IMR-90 (cell line): ENCODE measurements around the gene SYNE2. TPM values are rescaled to one million over a fixed set of nuclear protein-coding genes. Genes with fewer than 3 reads are reported as not detected.

Experiments used
- ATAC-seq: fragments of 200-7000 bp; cut with Tn5 transposase; 2 replicates; pipeline ENCODE4 v1.9.1; 2020; ENCODE audit warnings: low read depth, mild to moderate bottlenecking, moderate library complexity
- BruUV-seq: library from RNA; stranded (reverse); fragments of 400-500 nt; replicated peaks from 2 replicates; lab custom pipeline; 2021; lab: Mats Ljungman, UMichigan
- CTCF ChIA-PET: fragments of 300-600 bp; formaldehyde crosslinking; extraction: SDS; loops from one replicate; lab custom pipeline; 2021; ENCODE audit warnings: antibody characterized with exemption; lab: Yijun Ruan, JAX
- POLR2A ChIA-PET: fragments of 300-600 bp; sonication (Branson Sonifier 250); formaldehyde crosslinking; loops from one replicate; lab custom pipeline; 2022; ENCODE audit warnings: antibody characterized with exemption; ENCODE audit not compliant: unreplicated experiment; lab: Charles Lee
- DNase-seq: peaks from one replicate; pipeline ENCODE4 v3.0.0; 2013
- H2AFZ ChIP-seq: replicated peaks from 2 replicates; pipeline ENCODE3; 2013; ENCODE audit warnings: low read length, mild to moderate bottlenecking; ENCODE audit not compliant: poor library complexity
- H2AK5ac ChIP-seq: 2 replicates; pipeline ENCODE4 v1.6.1; 2013; ENCODE audit warnings: low read depth, low read length, inconsistent platforms
- H2AK9ac ChIP-seq: replicated peaks from 2 replicates; pipeline ENCODE3; 2013; ENCODE audit warnings: mild to moderate bottlenecking, low read depth, low read length, moderate library complexity; ENCODE audit not compliant: poor library complexity
- H2BK120ac ChIP-seq: 2 replicates; pipeline ENCODE4 v1.6.1; 2013; ENCODE audit warnings: low read depth, low read length, inconsistent platforms
- H2BK15ac ChIP-seq: 3 replicates; pipeline ENCODE4 v1.6.1; 2013; ENCODE audit warnings: low read depth, low read length, inconsistent platforms
- H2BK20ac ChIP-seq: 2 replicates; pipeline ENCODE4 v1.6.1; 2013; ENCODE audit warnings: low read depth, mild to moderate bottlenecking, inconsistent platforms, low read length, moderate library complexity
- H2BK5ac ChIP-seq: 2 replicates; pipeline ENCODE4 v1.6.1; 2013; ENCODE audit warnings: mild to moderate bottlenecking, low read depth, low read length, inconsistent platforms; ENCODE audit not compliant: poor library complexity, severe bottlenecking
- H3K14ac ChIP-seq: replicated peaks from 2 replicates; pipeline ENCODE4 v1.6.1; 2013; ENCODE audit warnings: low read depth, low read length, inconsistent platforms
- H3K18ac ChIP-seq: 2 replicates; pipeline ENCODE4 v1.6.1; 2013; ENCODE audit warnings: low read depth, low read length, control low read depth
- H3K23ac ChIP-seq: 2 replicates; pipeline ENCODE4 v1.6.1; 2013; ENCODE audit warnings: low read depth, low read length, inconsistent platforms
- H3K27ac ChIP-seq: 2 replicates; pipeline ENCODE4 v1.5.1; 2013; ENCODE audit warnings: mild to moderate bottlenecking, control low read depth, low read length; ENCODE audit not compliant: insufficient read depth
- H3K27me3 ChIP-seq: 2 replicates; pipeline ENCODE4 v1.6.1; 2013; ENCODE audit warnings: low read length; ENCODE audit not compliant: control insufficient read depth, insufficient read depth
- H3K36me3 ChIP-seq: 2 replicates; pipeline ENCODE4 v1.6.1; 2013; ENCODE audit warnings: low read length, mixed read lengths; ENCODE audit not compliant: control insufficient read depth, insufficient read depth
- H3K4ac ChIP-seq: 2 replicates; pipeline ENCODE4 v1.6.1; 2013; ENCODE audit warnings: low read depth, low read length, inconsistent platforms
- H3K4me1 ChIP-seq: 2 replicates; pipeline ENCODE4 v1.6.1; 2013; ENCODE audit warnings: low read length, mixed read lengths; ENCODE audit not compliant: control insufficient read depth, insufficient read depth
- H3K4me2 ChIP-seq: 2 replicates; pipeline ENCODE4 v1.6.1; 2013; ENCODE audit warnings: low read depth, mild to moderate bottlenecking, control low read depth, low read length, moderate library complexity
- H3K4me3 ChIP-seq: 2 replicates; pipeline ENCODE4 v1.5.1; 2013; ENCODE audit warnings: low read depth, mild to moderate bottlenecking, control low read depth, low read length, moderate library complexity; ENCODE audit not compliant: insufficient read depth
- H3K56ac ChIP-seq: 2 replicates; pipeline ENCODE4 v1.6.1; 2013; ENCODE audit warnings: low read length, inconsistent platforms; ENCODE audit not compliant: insufficient read depth; ENCODE audit errors: extremely low read depth
- H3K79me1 ChIP-seq, 2 experiments: 2 replicates each; pipeline ENCODE4 v1.6.1; 2013; ENCODE audit warnings: low read length in 2 of 2, inconsistent platforms in 1 of 2, low read depth in 1 of 2
- H3K9ac ChIP-seq: 2 replicates; pipeline ENCODE4 v1.6.1; 2013; ENCODE audit warnings: low read depth, low read length, control low read depth
- H3K9me1 ChIP-seq: 2 replicates; pipeline ENCODE4 v1.6.1; 2013; ENCODE audit warnings: low read length, inconsistent platforms; ENCODE audit not compliant: insufficient read depth
- H3K9me3 ChIP-seq: 2 replicates; pipeline ENCODE4 v1.6.1; 2013; ENCODE audit warnings: low read length; ENCODE audit not compliant: control insufficient read depth, insufficient read depth
- H4K20me1 ChIP-seq: 2 replicates; pipeline ENCODE4 v1.6.1; 2013; ENCODE audit warnings: low read length, inconsistent platforms; ENCODE audit not compliant: insufficient read depth
- H4K5ac ChIP-seq: 2 replicates; pipeline ENCODE4 v1.6.1; 2013; ENCODE audit warnings: mild to moderate bottlenecking, low read depth, low read length, control low read depth
- H4K8ac ChIP-seq, 2 experiments: 2 replicates each; pipeline ENCODE4 v1.6.1; 2013; ENCODE audit warnings: low read depth in 2 of 2, low read length in 2 of 2, control low read depth in 1 of 2, inconsistent platforms in 1 of 2
- H4K91ac ChIP-seq: 2 replicates; pipeline ENCODE4 v1.6.1; 2013; ENCODE audit warnings: low read depth, low read length, inconsistent platforms; ENCODE audit not compliant: insufficient read depth
- BHLHE40 ChIP-seq: fragments of 150-350 bp; IDR thresholded peaks from 2 replicates; pipeline ENCODE4 v1.6.1; 2016; ENCODE audit warnings: mild to moderate bottlenecking, low read depth, low read length
- CEBPB ChIP-seq: IDR thresholded peaks from 2 replicates; pipeline ENCODE4 v1.6.1; 2012; ENCODE audit warnings: low read depth, low read length, improper control_type of control experiment
- CHD1 ChIP-seq: IDR thresholded peaks from 2 replicates; pipeline ENCODE4 v1.6.1; 2012; ENCODE audit warnings: low read depth, low read length, improper control_type of control experiment
- FOS ChIP-seq: fragments of 150-350 bp; IDR thresholded peaks from 2 replicates; pipeline ENCODE4 v1.6.1; 2016; ENCODE audit warnings: low read depth, low read length
- MAFK ChIP-seq: IDR thresholded peaks from 2 replicates; pipeline ENCODE4 v1.6.1; 2012; ENCODE audit warnings: low read depth, low read length, improper control_type of control experiment
- MAZ ChIP-seq: IDR thresholded peaks from 2 replicates; pipeline ENCODE4 v1.6.1; 2012; ENCODE audit warnings: low read depth, mild to moderate bottlenecking, low read length, improper control_type of control experiment, moderate library complexity, borderline replicate concordance
- MXI1 ChIP-seq: IDR thresholded peaks from 2 replicates; pipeline ENCODE4 v1.6.1; 2012; ENCODE audit warnings: low read depth, mild to moderate bottlenecking, low read length, moderate library complexity, borderline replicate concordance
- NFE2L2 ChIP-seq: fragments of 150-350 bp; IDR thresholded peaks from 2 replicates; pipeline ENCODE4 v1.6.1; 2016; ENCODE audit warnings: low read depth, mild to moderate bottlenecking, low read length
- POLR2A ChIP-seq: IDR thresholded peaks from 2 replicates; pipeline ENCODE4 v1.6.1; 2012; ENCODE audit warnings: mild to moderate bottlenecking, low read depth, low read length
- RAD21 ChIP-seq: IDR thresholded peaks from 2 replicates; pipeline ENCODE4 v1.6.1; 2012; ENCODE audit warnings: low read length, improper control_type of control experiment
- RCOR1 ChIP-seq: IDR thresholded peaks from 2 replicates; pipeline ENCODE4 v1.6.1; 2012; ENCODE audit warnings: mild to moderate bottlenecking, low read length, improper control_type of control experiment; ENCODE audit not compliant: insufficient replicate concordance
- RFX5 ChIP-seq: IDR thresholded peaks from 2 replicates; pipeline ENCODE4 v1.8.0; 2012; ENCODE audit warnings: low read depth, mild to moderate bottlenecking, low read length, moderate library complexity
- SMC3 ChIP-seq: fragments of 150-350 bp; IDR thresholded peaks from 2 replicates; pipeline ENCODE4 v1.6.1; 2016; ENCODE audit warnings: low read depth, mild to moderate bottlenecking, antibody characterized with exemption, low read length, moderate library complexity
- WGBS, 2 experiments: methylation state at CpG; one replicate each; pipeline versions ENCODE4 v1.1.5 to v1.1.7; 2013; ENCODE audit warnings: missing lambda C conversion rate in 2 of 2; ENCODE audit not compliant: insufficient read length in 1 of 2; ENCODE audit errors: extremely low coverage in 2 of 2; 5-methylcytosine and 5-hydroxymethylcytosine counted together
- dilution Hi-C: fragments of 300-500 bp; cut with HindIII; formaldehyde crosslinking; loops from one replicate; pipeline ENCODE4 v1.14.3; 2018; ENCODE audit warnings: low sequenced_read_pairs; ENCODE audit not compliant: unreplicated experiment
- in situ Hi-C: fragments of 300-500 bp; cut with MboI; formaldehyde crosslinking; loops from 3 replicates; pipeline ENCODE4 v1.14.3; 2019; ENCODE audit warnings: low sequenced_read_pairs, inconsistent platforms, mixed read lengths
- intact Hi-C: fragments of 100-400 bp; cut with micrococcal nuclease; formaldehyde crosslinking; loops from 2 replicates; pipeline ENCODE4 v1.10.0; 2022
- polyA plus RNA-seq, 3 experiments: library from polyadenylated mRNA; depleted of rRNA; stranded (reverse); fragments of >200 nt; gene quantifications; 2 replicates each; pipeline ENCODE4 v1.2.3, GENCODE V29; 2012; ENCODE audit warnings: low replicate concordance in 1 of 3
- total RNA-seq: library from RNA; depleted of rRNA; stranded (reverse); fragments of >200 nt; gene quantifications from 2 replicates; pipeline ENCODE4 v1.2.3, GENCODE V29; 2012
- TF ChIP-seq, protein P1 (sequence below): conservative IDR thresholded peaks from 2 replicates; pipeline ENCODE4 v1.5.1; 2012; ENCODE audit warnings: mild to moderate bottlenecking, low read depth, low read length, improper control_type of control experiment
- TF ChIP-seq, protein P2 (sequence below): fragments of 150-350 bp; IDR thresholded peaks from 2 replicates; pipeline ENCODE4 v1.6.1; 2017; ENCODE audit warnings: mild to moderate bottlenecking, antibody characterized with exemption, low read length, low read depth
- TF ChIP-seq, protein P3 (sequence below): fragments of 150-350 bp; IDR thresholded peaks from 2 replicates; pipeline ENCODE4 v1.6.1; 2016; ENCODE audit warnings: low read depth, mild to moderate bottlenecking, low read length, moderate library complexity, borderline replicate concordance

The SYNE2 gene
- total and polyA plus RNA-seq, 2 of the 4 experiments (the other 2 are of a cell fraction) = 5.2 to 28.9 TPM

DNA sequence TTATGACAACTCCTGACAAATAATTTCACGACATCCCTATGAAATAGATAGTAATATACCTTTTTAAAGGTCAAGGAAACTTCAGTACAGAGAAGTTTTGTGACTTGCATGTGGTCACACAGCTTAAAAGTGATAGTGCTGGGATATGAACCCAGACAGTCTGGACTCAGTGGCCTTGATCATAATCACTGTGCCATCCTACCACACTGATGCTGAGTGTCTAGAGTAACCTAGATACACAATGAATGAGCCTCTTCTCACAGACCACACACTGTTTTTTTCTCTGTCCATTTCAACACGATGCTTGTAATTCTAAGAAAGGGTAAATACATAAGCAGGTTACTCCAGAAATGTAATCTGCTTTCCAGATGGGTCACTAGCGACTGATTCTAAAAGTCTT is 88.2 kb downstream of the SYNE2 start:
- no peak overlapping the region for H4K5ac ChIP-seq
- in situ Hi-C loops = no loop called here
- H2BK20ac ChIP-seq = no peak overlapping the region
- no peak overlapping the region for H3K27ac ChIP-seq
- no peaks in the 10 kb centered on the region for H3K27me3 ChIP-seq
- H3K4ac ChIP-seq = no peak overlapping the region
- no peak overlapping the region for H2BK120ac ChIP-seq
- H2AK9ac ChIP-seq = no peak overlapping the region
- no peak overlapping the region for H2BK5ac ChIP-seq
- intact Hi-C loops = no loop called here
- H3K4me2 ChIP-seq = no peak overlapping the region
- no peak for ATAC-seq
- CTCF ChIA-PET = interaction anchor here (1.0 kb wide), 1 partner anchor 8 kb away, joined by 3 read pairs; no protein-coding TSS in a partner anchor
- peaks cover 4% of the 10 kb centered on the region for H3K9me1 ChIP-seq
- H4K91ac ChIP-seq = no peak overlapping the region
- H3K18ac ChIP-seq = no peak overlapping the region
- no peak overlapping the region for H3K56ac ChIP-seq
- no peaks in the 10 kb centered on the region for H4K20me1 ChIP-seq
- dilution Hi-C loops = no loop called here
- no peak overlapping the region for H3K23ac ChIP-seq
- DNase-seq = no peak
- H3K14ac ChIP-seq = no peak overlapping the region
- no peak overlapping the region for H4K8ac ChIP-seq
- H3K9me3 ChIP-seq = no peaks in the 10 kb centered on the region
- H3K79me1 ChIP-seq = no peaks in the 10 kb centered on the region; a peak in 1 of 4 replicates
- TF ChIP-seq POLR2A = no peak
- TF ChIP-seq, protein P1, sequence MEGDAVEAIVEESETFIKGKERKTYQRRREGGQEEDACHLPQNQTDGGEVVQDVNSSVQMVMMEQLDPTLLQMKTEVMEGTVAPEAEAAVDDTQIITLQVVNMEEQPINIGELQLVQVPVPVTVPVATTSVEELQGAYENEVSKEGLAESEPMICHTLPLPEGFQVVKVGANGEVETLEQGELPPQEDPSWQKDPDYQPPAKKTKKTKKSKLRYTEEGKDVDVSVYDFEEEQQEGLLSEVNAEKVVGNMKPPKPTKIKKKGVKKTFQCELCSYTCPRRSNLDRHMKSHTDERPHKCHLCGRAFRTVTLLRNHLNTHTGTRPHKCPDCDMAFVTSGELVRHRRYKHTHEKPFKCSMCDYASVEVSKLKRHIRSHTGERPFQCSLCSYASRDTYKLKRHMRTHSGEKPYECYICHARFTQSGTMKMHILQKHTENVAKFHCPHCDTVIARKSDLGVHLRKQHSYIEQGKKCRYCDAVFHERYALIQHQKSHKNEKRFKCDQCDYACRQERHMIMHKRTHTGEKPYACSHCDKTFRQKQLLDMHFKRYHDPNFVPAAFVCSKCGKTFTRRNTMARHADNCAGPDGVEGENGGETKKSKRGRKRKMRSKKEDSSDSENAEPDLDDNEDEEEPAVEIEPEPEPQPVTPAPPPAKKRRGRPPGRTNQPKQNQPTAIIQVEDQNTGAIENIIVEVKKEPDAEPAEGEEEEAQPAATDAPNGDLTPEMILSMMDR = no peak
- TF ChIP-seq FOS = no peak
- no peak for TF ChIP-seq MAZ
- TF ChIP-seq SMC3 = no peak
- TF ChIP-seq CHD1 = no peak
- TF ChIP-seq NFE2L2 = no peak
- no peak for TF ChIP-seq BHLHE40
- TF ChIP-seq RFX5 = no peak
- TF ChIP-seq, protein P2, sequence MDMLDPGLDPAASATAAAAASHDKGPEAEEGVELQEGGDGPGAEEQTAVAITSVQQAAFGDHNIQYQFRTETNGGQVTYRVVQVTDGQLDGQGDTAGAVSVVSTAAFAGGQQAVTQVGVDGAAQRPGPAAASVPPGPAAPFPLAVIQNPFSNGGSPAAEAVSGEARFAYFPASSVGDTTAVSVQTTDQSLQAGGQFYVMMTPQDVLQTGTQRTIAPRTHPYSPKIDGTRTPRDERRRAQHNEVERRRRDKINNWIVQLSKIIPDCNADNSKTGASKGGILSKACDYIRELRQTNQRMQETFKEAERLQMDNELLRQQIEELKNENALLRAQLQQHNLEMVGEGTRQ = no peak
- no peak for TF ChIP-seq RAD21
- no peak for TF ChIP-seq MAFK
- TF ChIP-seq MXI1 = no peak
- TF ChIP-seq CEBPB = no peak
- TF ChIP-seq RCOR1 = no peak
- TF ChIP-seq, protein P3, sequence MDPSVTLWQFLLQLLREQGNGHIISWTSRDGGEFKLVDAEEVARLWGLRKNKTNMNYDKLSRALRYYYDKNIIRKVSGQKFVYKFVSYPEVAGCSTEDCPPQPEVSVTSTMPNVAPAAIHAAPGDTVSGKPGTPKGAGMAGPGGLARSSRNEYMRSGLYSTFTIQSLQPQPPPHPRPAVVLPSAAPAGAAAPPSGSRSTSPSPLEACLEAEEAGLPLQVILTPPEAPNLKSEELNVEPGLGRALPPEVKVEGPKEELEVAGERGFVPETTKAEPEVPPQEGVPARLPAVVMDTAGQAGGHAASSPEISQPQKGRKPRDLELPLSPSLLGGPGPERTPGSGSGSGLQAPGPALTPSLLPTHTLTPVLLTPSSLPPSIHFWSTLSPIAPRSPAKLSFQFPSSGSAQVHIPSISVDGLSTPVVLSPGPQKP = no peak
- no peak overlapping the region for H3K4me3 ChIP-seq
- H3K9ac ChIP-seq = no peak overlapping the region
- H3K4me1 ChIP-seq = no peaks in the 10 kb centered on the region
- H3K36me3 ChIP-seq = no peaks in the 10 kb centered on the region
- POLR2A ChIA-PET = no interaction called here
- WGBS, 2 experiments = 100% methylated on average over 1 of the region's 3 CpGs; no CpG with 5 or more reads in 1 of the 2 experiments
- no peak overlapping the region for H2BK15ac ChIP-seq
- BruUV-seq = no TSS peak
- no peak overlapping the region for H2AFZ ChIP-seq
- H2AK5ac ChIP-seq = no peak overlapping the region
